HCT116 (cell line): Measurements from ENCODE around the gene RPL6.

Experiments used
- CEBPB ChIP-seq: IDR thresholded peaks from 2 replicates; pipeline ENCODE4 v1.6.1; 2012; ENCODE audit warnings: low read depth
- EZH2 ChIP-seq: fragments of 200-600 bp; sonication (generic); IDR thresholded peaks from 2 replicates; pipeline ENCODE4 v1.6.1; 2017; ENCODE audit warnings: antibody characterized with exemption, mixed run types
- EZH2phosphoT487 ChIP-seq: fragments of 200-600 bp; IDR thresholded peaks from 2 replicates; pipeline ENCODE4 v1.6.1; 2018; ENCODE audit warnings: antibody characterized with exemption, borderline replicate concordance
- JUND ChIP-seq: IDR thresholded peaks from 2 replicates; pipeline ENCODE4 v1.6.1; 2012
- POLR2A ChIP-seq: IDR thresholded peaks from 2 replicates; pipeline ENCODE4 v1.7.0; 2011; ENCODE audit warnings: borderline replicate concordance; ENCODE audit not compliant: insufficient read depth, insufficient read length; ENCODE audit errors: extremely low read depth
- POLR2AphosphoS5 ChIP-seq: IDR thresholded peaks from 2 replicates; pipeline ENCODE4 v1.6.1; 2011; ENCODE audit warnings: mild to moderate bottlenecking, low read depth, low read length, moderate library complexity
- RAD21 ChIP-seq: IDR thresholded peaks from 2 replicates; pipeline ENCODE4 v1.6.1; 2012; ENCODE audit warnings: low read depth, mild to moderate bottlenecking
- SP1 ChIP-seq: IDR thresholded peaks from 2 replicates; pipeline ENCODE4 v1.6.1; 2012; ENCODE audit warnings: low read depth
- TF ChIP-seq, protein P1 (sequence below), 3 experiments: fragments of 200-600 bp in 1 of 3; sonication (generic) in 1 of 3; IDR thresholded peaks in 2 of 3; conservative IDR thresholded peaks in 1 of 3; 2 replicates each; pipeline ENCODE4 v1.5.1; 2012 to 2017; ENCODE audit warnings: low read depth in 2 of 3, low read length in 2 of 3, antibody characterized with exemption in 1 of 3, borderline replicate concordance in 1 of 3, control low read depth in 1 of 3, mild to moderate bottlenecking in 1 of 3, mixed read lengths in 1 of 3, mixed run types in 1 of 3, moderate library complexity in 1 of 3; ENCODE audit not compliant: insufficient read depth in 1 of 3

DNA sequence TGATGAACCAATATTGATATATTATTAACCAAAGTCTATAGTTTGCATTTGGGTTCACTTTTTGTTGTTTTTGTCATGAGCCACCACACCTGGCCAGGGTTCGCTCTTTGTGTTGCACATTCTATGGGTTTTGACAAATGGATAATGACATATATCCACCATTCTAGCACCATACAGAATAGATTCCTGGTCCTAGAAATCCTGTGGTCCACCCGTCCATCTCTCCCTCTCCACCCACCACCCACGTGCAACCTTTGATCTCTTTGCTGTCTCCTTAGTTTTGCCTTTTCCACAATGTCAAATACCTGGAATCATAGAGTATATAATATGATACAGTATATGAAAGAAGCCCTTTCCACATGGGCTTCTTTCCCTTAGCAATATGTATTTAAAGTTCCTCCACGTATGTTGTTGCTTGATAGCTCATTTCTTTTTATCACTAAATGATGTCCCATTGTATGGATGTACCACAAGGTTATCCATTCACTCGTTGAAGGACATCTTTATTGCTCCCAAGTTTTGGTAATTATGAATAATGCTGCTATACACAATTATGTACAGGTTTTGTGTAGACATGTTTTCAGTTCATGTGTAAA, 7.4 kb downstream of the RPL6 start:
- no peak for TF ChIP-seq EZH2
- TF ChIP-seq POLR2AphosphoS5: no peak
- no peak for TF ChIP-seq SP1
- TF ChIP-seq, protein P1, sequence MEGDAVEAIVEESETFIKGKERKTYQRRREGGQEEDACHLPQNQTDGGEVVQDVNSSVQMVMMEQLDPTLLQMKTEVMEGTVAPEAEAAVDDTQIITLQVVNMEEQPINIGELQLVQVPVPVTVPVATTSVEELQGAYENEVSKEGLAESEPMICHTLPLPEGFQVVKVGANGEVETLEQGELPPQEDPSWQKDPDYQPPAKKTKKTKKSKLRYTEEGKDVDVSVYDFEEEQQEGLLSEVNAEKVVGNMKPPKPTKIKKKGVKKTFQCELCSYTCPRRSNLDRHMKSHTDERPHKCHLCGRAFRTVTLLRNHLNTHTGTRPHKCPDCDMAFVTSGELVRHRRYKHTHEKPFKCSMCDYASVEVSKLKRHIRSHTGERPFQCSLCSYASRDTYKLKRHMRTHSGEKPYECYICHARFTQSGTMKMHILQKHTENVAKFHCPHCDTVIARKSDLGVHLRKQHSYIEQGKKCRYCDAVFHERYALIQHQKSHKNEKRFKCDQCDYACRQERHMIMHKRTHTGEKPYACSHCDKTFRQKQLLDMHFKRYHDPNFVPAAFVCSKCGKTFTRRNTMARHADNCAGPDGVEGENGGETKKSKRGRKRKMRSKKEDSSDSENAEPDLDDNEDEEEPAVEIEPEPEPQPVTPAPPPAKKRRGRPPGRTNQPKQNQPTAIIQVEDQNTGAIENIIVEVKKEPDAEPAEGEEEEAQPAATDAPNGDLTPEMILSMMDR (IDR thresholded peaks at IDR 0.05 in 2 of 3, conservative IDR thresholded peaks at IDR 0.05 in 1 of 3; ENCODE audit: borderline replicate concordance in 1 of 3, insufficient read depth in 1 of 3, low read depth in 2 of 3, low read length in 2 of 3): no peak
- no peak for TF ChIP-seq EZH2phosphoT487
- TF ChIP-seq CEBPB: no peak
- no peak for TF ChIP-seq RAD21
- TF ChIP-seq POLR2A: no peak
- no peak for TF ChIP-seq JUND
